ENCODE measurements around the gene RAB44. TPM values are rescaled to one million over a fixed set of nuclear protein-coding genes. Genes with fewer than 3 reads are reported as not detected.

The RAB44 gene
- total RNA-seq, 1 donor from 2014 or later = not detected

GRCh38 chr6:36759148-36759759, 61.6 kb downstream of the RAB44 start:
- no peak overlapping the region for H3K4me3 Mint-ChIP-seq
- H3K79me2 ChIP-seq (ENCODE audit: low read depth) = no peaks in the 10 kb centered on the region

GRCh38 chr6:36760685-36761435, 63.2 kb downstream of the RAB44 start:
- Mint-ChIP-seq H3K9me3 (no peaks in the 10 kb centered on the region), H3K27me3 (ENCODE audit: insufficient read depth, low read depth) (peaks cover 9% of the 10 kb centered on the region), H3K4me1 (peaks cover 14% of the 10 kb centered on the region), H3K36me3 (no peaks in the 10 kb centered on the region), H3K27ac (no peak overlapping the region), H3K4me3 (peak overlapping the region; percentile 20)
- no peaks in the 10 kb centered on the region for H3K27me3 ChIP-seq
- H4K20me1 ChIP-seq (ENCODE audit: low read depth) = no peaks in the 10 kb centered on the region
- TF ChIP-seq EZH2phosphoT487 (IDR thresholded peaks at IDR 0.05) (no peak), CTCF (IDR thresholded peaks at IDR 0.05) (no peak), EZH2 (IDR thresholded peaks at IDR 0.05) (no peak)
- H3K9ac ChIP-seq = no peak overlapping the region
- no peak for DNase-seq (ENCODE audit: low spot score)
- no peaks in the 10 kb centered on the region for H3K9me3 ChIP-seq (ENCODE audit: low read depth)
- H3F3A ChIP-seq (ENCODE audit: low read depth) = peaks cover 15% of the 10 kb centered on the region
- peaks cover 16% of the 10 kb centered on the region for H3K4me1 ChIP-seq
- H3K36me3 ChIP-seq = no peaks in the 10 kb centered on the region
- H2AFZ ChIP-seq (replicated peaks) = peak overlapping the region; percentile 34
- no peaks in the 10 kb centered on the region for H3K79me2 ChIP-seq (ENCODE audit: low read depth)
- peak overlapping the region; percentile 42 for H3K4me2 ChIP-seq
- no peak overlapping the region for H3K4me3 ChIP-seq
- peak overlapping the region; percentile 63 for H3K27ac ChIP-seq

More at GRCh38 chr6:36759148-36759759, 61.6 kb downstream of the RAB44 start:
- DNase-seq (ENCODE audit: low spot score) = peak; percentile 87
- TF ChIP-seq EZH2phosphoT487 (IDR thresholded peaks at IDR 0.05) (no peak), EZH2 (IDR thresholded peaks at IDR 0.05) (no peak), CTCF (IDR thresholded peaks at IDR 0.05) (peak; percentile 99)
- no peak overlapping the region for H3K27ac ChIP-seq
- no peaks in the 10 kb centered on the region for H3K36me3 ChIP-seq
- H4K20me1 ChIP-seq (ENCODE audit: low read depth) = no peaks in the 10 kb centered on the region
- Mint-ChIP-seq H3K36me3 (no peaks in the 10 kb centered on the region), H3K27me3 (ENCODE audit: insufficient read depth, low read depth) (peaks cover 9% of the 10 kb centered on the region), H3K9me3 (no peaks in the 10 kb centered on the region), H3K4me1 (peaks cover 10% of the 10 kb centered on the region), H3K27ac (no peak overlapping the region)
- H3K4me2 ChIP-seq = no peak overlapping the region
- no peaks in the 10 kb centered on the region for H3K27me3 ChIP-seq
- peaks cover 9% of the 10 kb centered on the region for H3F3A ChIP-seq (ENCODE audit: low read depth)
- no peak overlapping the region for H3K4me3 ChIP-seq
- H3K4me1 ChIP-seq = peaks cover 8% of the 10 kb centered on the region
- no peaks in the 10 kb centered on the region for H3K9me3 ChIP-seq (ENCODE audit: low read depth)
- no peak overlapping the region for H2AFZ ChIP-seq (replicated peaks)
- no peak overlapping the region for H3K9ac ChIP-seq

GRCh38 chr6:36762123-36762522, 64.5 kb downstream of the RAB44 start:
- DNase-seq (ENCODE audit: low spot score) = no peak
- Histone ChIP-seq H3K36me3 (no peaks in the 10 kb centered on the region), H3K27me3 (no peaks in the 10 kb centered on the region), H3K4me3 (no peak overlapping the region), H3K4me1 (peaks cover 16% of the 10 kb centered on the region), H3F3A (ENCODE audit: low read depth) (peaks cover 15% of the 10 kb centered on the region), H3K79me2 (ENCODE audit: low read depth) (no peaks in the 10 kb centered on the region), H3K9me3 (ENCODE audit: low read depth) (no peaks in the 10 kb centered on the region), H3K4me2 (no peak overlapping the region), H3K27ac (no peak overlapping the region), H3K9ac (no peak overlapping the region), H4K20me1 (ENCODE audit: low read depth) (no peaks in the 10 kb centered on the region), H2AFZ (replicated peaks) (no peak overlapping the region)
- Mint-ChIP-seq H3K27me3 (ENCODE audit: insufficient read depth, low read depth) (peaks cover 9% of the 10 kb centered on the region), H3K27ac (no peak overlapping the region), H3K36me3 (no peaks in the 10 kb centered on the region), H3K9me3 (no peaks in the 10 kb centered on the region), H3K4me1 (peaks cover 20% of the 10 kb centered on the region), H3K4me3 (no peak overlapping the region)
- TF ChIP-seq EZH2 (IDR thresholded peaks at IDR 0.05) (no peak), CTCF (IDR thresholded peaks at IDR 0.05) (no peak), EZH2phosphoT487 (IDR thresholded peaks at IDR 0.05) (no peak)
